Measurements from ENCODE around the gene RALGAPA2. TPM values are rescaled to one million over a fixed set of nuclear protein-coding genes. Genes with fewer than 3 reads are reported as not detected.

Gene RALGAPA2
- total and polyA plus RNA-seq, 2 donors (not counting 3 experiments of a cell fraction or from before 2014, with no cell fraction given), result 10.0 to 46.8 TPM

DNA sequence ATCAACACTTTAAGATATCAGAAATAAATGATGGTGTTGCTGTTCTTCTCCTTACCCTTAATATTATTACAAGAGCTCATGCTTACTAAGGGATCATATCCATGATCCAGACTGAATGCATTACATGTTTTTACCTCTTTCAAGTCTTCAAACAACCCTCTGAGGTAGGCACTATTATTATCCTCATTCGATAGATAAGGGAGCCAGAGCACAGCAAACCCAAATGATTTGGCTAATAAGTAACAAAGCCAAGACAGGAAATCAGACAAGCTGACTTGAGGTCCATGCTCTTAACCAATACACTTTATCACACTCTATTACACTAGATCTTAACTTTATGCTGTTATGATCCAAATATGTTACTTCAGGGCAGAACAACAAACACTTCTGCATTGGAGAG is 145.9 kb downstream of the RALGAPA2 start:
- H3K79me2 ChIP-seq (ENCODE audit: control insufficient read depth, insufficient read depth, low read length), result no peaks in the 10 kb centered on the region
- FAIRE-seq (no peak), DNase-seq (ENCODE audit: low read depth, low spot score) (no peak)
- H2AFZ ChIP-seq (ENCODE audit: low read depth, low read length), result no peak overlapping the region
- dilution Hi-C loops (cut with MboI; ENCODE audit: extremely low pct_ligation_motif_present, low sequenced_read_pairs) (no loop called here), intact Hi-C loops (cut with micrococcal nuclease) (loop anchor here (10.0 kb wide), 1 partner anchor 332 kb away; no protein-coding TSS in a partner anchor)
- H4K20me1 ChIP-seq (replicated peaks; ENCODE audit: control insufficient read depth, extremely low read depth, insufficient read depth, low read length), result no peaks in the 10 kb centered on the region
- no peak overlapping the region for H3K4me2 ChIP-seq (ENCODE audit: insufficient read depth, low read length)
- no TSS peak for BruUV-seq (replicated peaks)
- H3K4me1 ChIP-seq (ENCODE audit: control insufficient read depth, extremely low read depth, insufficient read depth, low read length), result no peaks in the 10 kb centered on the region
- POLR2A ChIA-PET, result no interaction called here
- H3K36me3 ChIP-seq (ENCODE audit: control insufficient read depth in 2 of 2, extremely low read depth in 1 of 2, insufficient read depth in 2 of 2, low read length in 2 of 2), result peaks cover 4 to 8% of the 10 kb centered on the region in 2 experiments
- CTCF ChIA-PET, result interaction anchor here (0.6 to 1.5 kb wide), 4 partner anchors 14 to 328 kb away, joined by 3 to 4 read pairs (median 3); no protein-coding TSS in a partner anchor
- H3K4me3 ChIP-seq (replicated peaks in 1 of 3; ENCODE audit: insufficient read depth in 1 of 3, low read depth in 1 of 3, low read length in 3 of 3), result no peak overlapping the region
- no peaks in the 10 kb centered on the region for H3K9me3 ChIP-seq (replicated peaks; ENCODE audit: control insufficient read depth, insufficient read depth, low read length)
- no peak for TF ChIP-seq POLR2A (IDR thresholded peaks at IDR 0.05; ENCODE audit: low read depth, low read length)
- no peak for TF ChIP-seq JUN (IDR thresholded peaks at IDR 0.05; ENCODE audit: borderline replicate concordance, insufficient read depth, insufficient read length, low read depth)
- TF ChIP-seq MYC (IDR thresholded peaks at IDR 0.05; ENCODE audit: low read depth, low read length), result no peak
- TF ChIP-seq EZH2 (IDR thresholded peaks at IDR 0.05; ENCODE audit: borderline replicate concordance, low read depth, low read length, severe bottlenecking), result no peak
- TF ChIP-seq, protein P1, sequence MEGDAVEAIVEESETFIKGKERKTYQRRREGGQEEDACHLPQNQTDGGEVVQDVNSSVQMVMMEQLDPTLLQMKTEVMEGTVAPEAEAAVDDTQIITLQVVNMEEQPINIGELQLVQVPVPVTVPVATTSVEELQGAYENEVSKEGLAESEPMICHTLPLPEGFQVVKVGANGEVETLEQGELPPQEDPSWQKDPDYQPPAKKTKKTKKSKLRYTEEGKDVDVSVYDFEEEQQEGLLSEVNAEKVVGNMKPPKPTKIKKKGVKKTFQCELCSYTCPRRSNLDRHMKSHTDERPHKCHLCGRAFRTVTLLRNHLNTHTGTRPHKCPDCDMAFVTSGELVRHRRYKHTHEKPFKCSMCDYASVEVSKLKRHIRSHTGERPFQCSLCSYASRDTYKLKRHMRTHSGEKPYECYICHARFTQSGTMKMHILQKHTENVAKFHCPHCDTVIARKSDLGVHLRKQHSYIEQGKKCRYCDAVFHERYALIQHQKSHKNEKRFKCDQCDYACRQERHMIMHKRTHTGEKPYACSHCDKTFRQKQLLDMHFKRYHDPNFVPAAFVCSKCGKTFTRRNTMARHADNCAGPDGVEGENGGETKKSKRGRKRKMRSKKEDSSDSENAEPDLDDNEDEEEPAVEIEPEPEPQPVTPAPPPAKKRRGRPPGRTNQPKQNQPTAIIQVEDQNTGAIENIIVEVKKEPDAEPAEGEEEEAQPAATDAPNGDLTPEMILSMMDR (IDR thresholded peaks at IDR 0.05; ENCODE audit: extremely low read depth in 1 of 2, insufficient read depth in 1 of 2, low read depth in 1 of 2, low read length in 2 of 2), result no peak
- no peak for TF ChIP-seq GATA2 (IDR thresholded peaks at IDR 0.05; ENCODE audit: insufficient read depth, insufficient read length, low read depth, low read length)
- TF ChIP-seq FOS (IDR thresholded peaks at IDR 0.05; ENCODE audit: borderline replicate concordance, insufficient read depth, low read length), result no peak
- no peak for TF ChIP-seq MAX (IDR thresholded peaks at IDR 0.05; ENCODE audit: insufficient read depth, insufficient read length)
- TF ChIP-seq POLR2AphosphoS5 (IDR thresholded peaks at IDR 0.05; ENCODE audit: insufficient read depth, low read depth, low read length), result no peak
- H3K27me3 ChIP-seq (ENCODE audit: control insufficient read depth in 2 of 2, insufficient read depth in 2 of 2, low read length in 2 of 2), result no peaks in the 10 kb centered on the region
- no peak overlapping the region for H3K27ac ChIP-seq (ENCODE audit: insufficient read depth, low read depth, low read length)
- H3K9ac ChIP-seq (replicated peaks; ENCODE audit: extremely low read depth, insufficient read depth, low read length), result no peak overlapping the region
- H3K9me1 ChIP-seq (replicated peaks; ENCODE audit: control insufficient read depth, extremely low read depth, insufficient read depth, low read length), result no peaks in the 10 kb centered on the region

All from endothelial cell of umbilical vein (primary cell).